BJ (cell line): ENCODE results near the gene HLA-DOB. TPM values are rescaled to one million over a fixed set of nuclear protein-coding genes. Genes with fewer than 3 reads are reported as not detected.
A peak's percentile ranks its signal among the peaks of the same experiment; 100 is the strongest.

Experiments used
- CTCF ChIA-PET: fragments of 350-600 bp; formaldehyde crosslinking; extraction: SDS; loops from one replicate; lab custom pipeline; 2021; ENCODE audit warnings: antibody characterized with exemption, inconsistent platforms; lab: Yijun Ruan, JAX
- POLR2A ChIA-PET: fragments of 300-600 bp; sonication (Branson Sonifier 250); formaldehyde crosslinking; extraction: SDS; loops from one replicate; lab custom pipeline; 2021; ENCODE audit warnings: antibody characterized with exemption; lab: Charles Lee
- DNase-seq: peaks from one replicate; pipeline ENCODE4 v3.0.0-alpha.2; 2011; ENCODE audit warnings: low read depth
- H3K27me3 ChIP-seq: 2 replicates; pipeline ENCODE4 v1.6.0; 2011; ENCODE audit warnings: low read length; ENCODE audit not compliant: control insufficient read depth, insufficient read depth
- H3K36me3 ChIP-seq: 2 replicates; pipeline ENCODE4 v1.5.1; 2011; ENCODE audit warnings: low read length; ENCODE audit not compliant: control insufficient read depth, insufficient read depth
- H3K4me3 ChIP-seq: 2 replicates; pipeline ENCODE4 v1.5.1; 2011; ENCODE audit warnings: low read depth, mild to moderate bottlenecking, control low read depth, low read length
- polyA plus RNA-seq: library from polyadenylated mRNA; depleted of rRNA; stranded (reverse); fragments of >200 nt; gene quantifications from 2 replicates; pipeline ENCODE4 v1.2.3, GENCODE V29; 2011
- TF ChIP-seq, protein P1 (sequence below): IDR thresholded peaks from 2 replicates; pipeline ENCODE4 v1.5.1; 2011; ENCODE audit warnings: low read depth, mild to moderate bottlenecking, control low read depth, inconsistent platforms, low read length, moderate library complexity; ENCODE audit not compliant: insufficient read depth

Gene HLA-DOB
- polyA plus RNA-seq, 1 experiment: 0.16 TPM

DNA sequence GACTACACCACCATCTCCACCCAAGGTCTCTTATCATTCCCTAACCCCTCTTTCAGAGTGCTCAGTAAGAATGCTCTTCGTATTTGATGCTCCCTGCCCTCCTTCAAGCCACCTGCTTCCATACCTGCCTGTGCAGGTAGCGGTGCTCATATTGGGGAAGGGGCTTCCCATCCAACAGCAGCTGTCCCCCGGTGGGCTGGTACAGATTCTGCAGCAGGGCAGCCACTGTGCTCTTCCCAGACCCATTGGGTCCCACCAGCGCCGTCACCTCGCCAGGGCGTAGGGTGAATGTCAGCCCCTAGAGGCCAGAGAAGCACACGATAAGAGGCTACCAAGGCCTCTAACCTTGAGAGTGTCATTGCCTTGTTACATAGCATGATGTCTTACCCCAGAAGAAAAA lies 31.0 kb upstream of the HLA-DOB start:
- POLR2A ChIA-PET: no interaction called here
- DNase-seq: no peak
- TF ChIP-seq, protein P1, sequence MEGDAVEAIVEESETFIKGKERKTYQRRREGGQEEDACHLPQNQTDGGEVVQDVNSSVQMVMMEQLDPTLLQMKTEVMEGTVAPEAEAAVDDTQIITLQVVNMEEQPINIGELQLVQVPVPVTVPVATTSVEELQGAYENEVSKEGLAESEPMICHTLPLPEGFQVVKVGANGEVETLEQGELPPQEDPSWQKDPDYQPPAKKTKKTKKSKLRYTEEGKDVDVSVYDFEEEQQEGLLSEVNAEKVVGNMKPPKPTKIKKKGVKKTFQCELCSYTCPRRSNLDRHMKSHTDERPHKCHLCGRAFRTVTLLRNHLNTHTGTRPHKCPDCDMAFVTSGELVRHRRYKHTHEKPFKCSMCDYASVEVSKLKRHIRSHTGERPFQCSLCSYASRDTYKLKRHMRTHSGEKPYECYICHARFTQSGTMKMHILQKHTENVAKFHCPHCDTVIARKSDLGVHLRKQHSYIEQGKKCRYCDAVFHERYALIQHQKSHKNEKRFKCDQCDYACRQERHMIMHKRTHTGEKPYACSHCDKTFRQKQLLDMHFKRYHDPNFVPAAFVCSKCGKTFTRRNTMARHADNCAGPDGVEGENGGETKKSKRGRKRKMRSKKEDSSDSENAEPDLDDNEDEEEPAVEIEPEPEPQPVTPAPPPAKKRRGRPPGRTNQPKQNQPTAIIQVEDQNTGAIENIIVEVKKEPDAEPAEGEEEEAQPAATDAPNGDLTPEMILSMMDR: no peak
- CTCF ChIA-PET: interaction anchor here (0.7 kb wide), 1 partner anchor 9 kb away, joined by 6 read pairs; the partner anchor contains the start of gene TAP2
- peaks cover 27% of the 10 kb centered on the region for H3K36me3 ChIP-seq
- H3K4me3 ChIP-seq: no peak overlapping the region
- no peaks in the 10 kb centered on the region for H3K27me3 ChIP-seq

DNA sequence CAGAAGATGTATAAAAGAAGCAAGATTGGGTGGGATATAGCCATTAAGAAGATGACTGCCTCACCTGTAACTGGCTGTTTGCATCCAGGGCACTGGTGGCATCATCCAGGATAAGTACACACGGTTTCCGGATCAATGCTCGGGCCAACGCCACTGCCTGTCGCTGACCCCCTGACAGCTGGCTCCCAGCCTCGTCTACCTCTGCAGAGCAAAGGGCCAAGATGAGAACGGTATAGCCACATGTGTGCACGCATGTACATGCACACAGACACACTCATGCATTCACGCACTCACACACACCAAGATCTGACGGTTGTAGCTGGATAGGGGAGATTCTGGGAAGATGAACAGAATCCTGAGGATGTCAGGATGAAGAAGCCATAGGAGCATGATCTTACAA lies 30.2 kb upstream of the HLA-DOB start:
- CTCF ChIA-PET: interaction anchor here (0.7 to 3.3 kb wide), 3 partner anchors 8 to 21 kb away, joined by 3 to 18 read pairs (median 6); partner anchors contain the start of gene TAP2
- POLR2A ChIA-PET: no interaction called here
- Histone ChIP-seq H3K27me3 (no peaks in the 10 kb centered on the region), H3K36me3 (peaks cover 27% of the 10 kb centered on the region), H3K4me3 (no peak overlapping the region)
- TF ChIP-seq, protein P1: no peak
- no peak for DNase-seq

DNA sequence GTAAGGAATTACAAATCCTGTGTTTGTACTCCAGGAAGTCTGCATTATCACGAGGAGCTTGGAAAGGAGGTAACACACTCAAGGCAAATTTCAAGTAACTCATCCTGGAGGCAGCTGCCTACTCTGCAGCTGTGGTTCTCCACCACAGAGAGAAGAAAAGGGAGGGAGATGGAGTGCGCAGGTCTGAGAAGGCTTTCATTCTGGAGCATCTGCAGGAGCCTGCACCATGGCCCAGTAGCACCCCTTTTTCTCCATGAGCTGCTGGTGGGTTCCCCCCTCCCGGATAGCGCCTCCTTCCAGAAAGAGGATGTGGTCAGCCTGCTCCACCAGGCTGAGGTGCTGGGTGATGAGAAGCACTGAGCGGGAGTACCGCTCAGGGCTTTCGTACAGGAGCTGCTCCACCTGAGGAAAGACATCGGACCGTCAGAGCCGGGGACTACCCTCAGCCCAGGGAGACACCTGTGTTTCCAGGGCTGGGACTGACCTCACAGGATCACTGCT lies 28.6 kb upstream of the HLA-DOB start:
- H3K36me3 ChIP-seq: peaks cover 23% of the 10 kb centered on the region
- CTCF ChIA-PET: interaction anchor here (0.9 to 3.3 kb wide), 6 partner anchors 8 to 30 kb away, joined by 3 to 18 read pairs (median 6); partner anchors contain the start of genes PSMB9 and TAP1
- POLR2A ChIA-PET: no interaction called here
- TF ChIP-seq, protein P1: no peak
- H3K27me3 ChIP-seq: no peaks in the 10 kb centered on the region
- H3K4me3 ChIP-seq: no peak overlapping the region
- DNase-seq: no peak

DNA sequence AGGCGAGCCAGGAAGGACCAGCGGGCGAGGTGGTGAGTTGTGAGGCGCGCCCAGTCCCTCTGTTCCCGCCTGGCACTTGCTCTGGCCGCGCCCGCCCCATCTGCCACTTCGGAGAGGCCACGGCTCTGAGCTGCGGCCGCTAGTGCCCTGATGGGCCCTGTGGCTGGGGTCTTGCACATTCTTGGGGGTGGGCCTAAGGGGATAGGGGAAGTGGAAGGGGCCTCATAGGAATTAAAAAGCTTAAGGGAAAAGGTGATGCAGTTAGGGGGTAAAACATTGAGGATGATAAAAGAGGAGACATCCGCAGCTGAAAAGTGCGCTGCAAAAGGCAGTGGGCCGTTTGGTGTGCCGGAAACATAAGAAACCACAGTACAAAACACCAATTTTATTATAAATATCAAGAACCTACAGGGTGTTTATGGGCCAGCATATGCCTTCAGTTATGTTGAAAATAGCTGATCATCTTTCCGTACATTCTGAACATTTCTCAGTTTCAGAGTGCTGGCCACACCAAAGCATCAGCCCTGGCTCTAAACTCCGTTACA lies 28.1 kb upstream of the HLA-DOB start:
- CTCF ChIA-PET: interaction anchor here (0.5 to 3.3 kb wide), 6 partner anchors 8 to 1656 kb away, joined by 3 to 18 read pairs (median 6); partner anchors contain the start of genes PSMB9 and TAP1
- TF ChIP-seq, protein P1: no peak

DNA sequence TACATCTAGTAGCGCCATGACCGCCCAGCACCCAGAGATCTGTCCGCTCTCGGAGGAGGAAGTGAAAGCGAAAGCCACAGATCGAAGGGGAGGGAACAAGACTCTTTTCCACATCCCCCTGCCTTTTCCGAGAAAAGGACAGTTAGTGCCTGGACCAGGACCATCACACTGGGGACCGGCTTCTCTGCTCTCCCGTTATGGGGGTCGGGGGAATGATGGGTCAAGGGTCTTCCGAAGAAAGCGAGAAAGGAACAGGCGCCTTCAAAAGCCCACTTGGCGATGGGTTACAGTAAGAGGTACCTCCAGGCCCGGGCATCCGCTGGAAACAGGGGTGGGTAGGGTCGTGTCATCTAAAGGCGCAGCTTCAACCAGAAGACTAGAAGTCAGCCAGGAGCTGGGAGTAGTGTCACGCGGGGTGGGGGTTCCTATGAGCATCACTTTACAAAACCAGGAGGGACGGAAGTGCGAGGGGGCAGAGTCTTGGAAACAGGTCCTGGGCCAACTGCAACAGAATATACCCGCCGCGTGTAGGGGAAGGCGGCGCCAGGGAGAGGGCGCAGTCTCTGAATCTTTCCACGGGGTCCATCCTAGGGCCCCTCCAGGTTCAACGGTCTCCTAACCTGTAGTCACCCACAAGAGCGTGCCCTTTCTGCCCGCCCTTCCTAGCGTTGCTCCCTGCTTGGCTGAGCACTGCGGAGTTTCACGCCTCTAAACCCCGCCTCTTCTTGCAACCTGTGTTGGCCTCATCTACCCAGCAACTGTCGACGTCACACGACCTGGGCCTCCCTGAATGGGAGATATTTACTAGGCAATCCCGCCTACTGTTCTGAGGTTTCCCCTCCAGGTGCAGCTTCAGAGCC lies 27.4 kb upstream of the HLA-DOB start, which contains the start of gene PSMB8:
Gene PSMB8 (minus strand): TSS at position 69 of the 860 bp plus-strand sequence. CDS start 51 bp downstream, at position 18.
- H3K27me3 ChIP-seq: no peaks in the 10 kb centered on the region
- peaks cover 19% of the 10 kb centered on the region for H3K36me3 ChIP-seq
- peak; percentile 72 for DNase-seq
- TF ChIP-seq, protein P1: peak; percentile 41
- POLR2A ChIA-PET: no interaction called here
- peak within 1 kb of the TSS; percentile 61 for H3K4me3 ChIP-seq
- CTCF ChIA-PET: interaction anchor here (0.5 to 3.3 kb wide), 7 partner anchors 9 to 1655 kb away, joined by 3 to 18 read pairs (median 6); partner anchors contain the start of genes PSMB9 and TAP1

More for the DNA sequence above, 28.1 kb upstream of the HLA-DOB start:
- Histone ChIP-seq H3K27me3 (no peaks in the 10 kb centered on the region), H3K36me3 (peaks cover 19% of the 10 kb centered on the region), H3K4me3 (peak overlapping the region; percentile 61)
- POLR2A ChIA-PET: no interaction called here
- no peak for DNase-seq
